ENCODE results near the gene CD81.

GRCh38 chr11:2359557-2359956 lies 17.6 kb upstream of the CD81 start:
- TF ChIP-seq CTCF (conservative IDR thresholded peaks at IDR 0.05 in 1 of 2, IDR thresholded peaks at IDR 0.05 in 1 of 2; ENCODE audit: low read depth in 1 of 2, low read length in 2 of 2) (no peak), EZH2 (IDR thresholded peaks at IDR 0.05; ENCODE audit: low read length, missing control alignments) (no peak)
